Choroid plexus epithelial cell (primary cell): ENCODE results near the gene DPF3.

Source experiments
- DNase-seq: peaks from one replicate; pipeline ENCODE4 v3.0.0-alpha.2; 2010; ENCODE audit warnings: low read depth
- H3K4me3 ChIP-seq: 2 replicates; pipeline ENCODE4 v1.5.1; 2011; ENCODE audit warnings: low read depth, mild to moderate bottlenecking, control low read depth, low read length, moderate library complexity
- CTCF ChIP-seq: conservative IDR thresholded peaks from 2 replicates; pipeline ENCODE4 v1.5.1; 2011; ENCODE audit warnings: low read depth, mild to moderate bottlenecking, control low read depth, inconsistent platforms, low read length, moderate library complexity

The DPF3 gene

DNA sequence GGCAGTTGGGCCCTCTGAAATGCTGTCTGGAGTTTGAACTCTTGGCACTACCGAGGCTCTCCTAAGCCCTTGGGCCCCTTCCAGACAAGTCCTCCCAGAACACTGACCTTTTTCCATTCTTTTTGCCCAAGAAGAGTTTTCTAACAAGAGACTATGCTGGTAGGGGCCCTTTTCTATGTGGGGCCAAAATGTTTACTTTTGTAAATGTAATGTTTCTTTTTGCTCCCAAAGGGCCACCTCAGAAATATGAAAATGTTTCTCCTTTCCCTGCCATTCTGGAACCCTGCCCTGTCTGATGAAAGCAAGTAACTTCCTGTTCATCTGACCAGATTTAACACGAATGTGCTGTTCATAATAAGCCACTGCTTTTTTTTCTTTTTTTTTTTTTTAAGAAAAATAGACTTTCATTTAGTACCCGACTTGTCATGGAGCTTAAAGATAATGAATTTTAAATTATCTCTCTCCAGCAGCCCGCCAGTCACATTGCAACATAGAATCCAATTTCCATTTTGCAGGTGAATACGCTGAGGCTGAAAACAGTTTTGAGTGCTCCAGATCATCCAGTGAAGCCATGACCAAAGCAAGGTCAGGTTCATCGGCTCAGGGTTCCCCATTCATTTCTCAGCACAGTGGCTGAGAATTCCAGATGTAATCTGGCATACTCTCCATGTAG is 169.9 kb downstream of the DPF3 start:
- no peak for TF ChIP-seq CTCF
- peak; percentile 67 for DNase-seq
- no peak overlapping the region for H3K4me3 ChIP-seq

DNA sequence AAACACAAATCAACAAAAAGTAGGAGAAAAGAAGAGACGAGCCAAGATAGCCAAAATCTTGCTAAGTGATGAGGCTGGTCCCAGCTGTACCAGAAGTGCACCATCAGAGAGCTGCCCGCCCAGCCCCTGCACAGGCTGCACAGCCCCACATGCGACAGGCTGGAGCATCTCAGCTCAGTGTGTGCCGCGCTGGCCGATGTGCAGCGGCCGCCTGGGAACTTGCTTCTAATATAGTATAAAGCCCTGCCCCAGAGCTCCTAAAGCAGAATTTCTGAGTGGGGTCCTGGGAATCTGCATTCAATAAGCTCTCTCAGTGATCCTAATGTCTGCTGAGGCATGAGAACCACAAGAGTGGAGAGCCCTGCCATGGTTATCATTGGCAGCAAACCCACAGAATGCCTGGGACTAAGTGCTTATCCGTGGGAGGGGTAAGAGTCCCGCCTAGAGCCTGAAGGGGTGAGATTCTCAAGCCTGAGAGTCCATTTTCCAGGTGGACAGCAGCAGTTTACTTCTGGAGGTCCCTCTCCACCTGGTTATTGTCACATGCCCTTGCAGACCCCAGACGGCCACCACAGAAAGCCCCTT is 171.6 kb downstream of the DPF3 start:
- TF ChIP-seq CTCF = no peak
- DNase-seq = no peak

DNA sequence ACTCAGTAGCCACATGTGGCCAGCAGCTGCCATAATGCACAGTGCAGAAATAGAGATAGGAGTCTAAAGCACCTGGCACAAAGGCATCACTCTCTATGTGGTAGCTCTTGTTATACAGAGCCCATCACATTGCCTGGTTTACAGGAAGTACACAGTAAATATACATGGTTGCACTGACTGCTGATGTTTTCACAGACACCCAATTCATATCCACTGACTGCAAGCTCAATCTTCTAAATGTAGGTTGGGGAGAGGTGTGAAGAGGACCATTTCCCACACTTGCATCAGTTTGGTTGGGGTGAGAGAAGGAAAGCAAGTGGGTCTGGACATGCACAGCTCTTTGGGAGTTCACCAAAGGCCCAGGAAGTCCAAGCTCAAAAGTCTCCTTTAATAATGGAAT is 172.8 kb downstream of the DPF3 start:
- no peak for DNase-seq
- no peak for TF ChIP-seq CTCF
- no peak overlapping the region for H3K4me3 ChIP-seq

More for the DNA sequence above, 171.6 kb downstream of the DPF3 start:
- no peak overlapping the region for H3K4me3 ChIP-seq

DNA sequence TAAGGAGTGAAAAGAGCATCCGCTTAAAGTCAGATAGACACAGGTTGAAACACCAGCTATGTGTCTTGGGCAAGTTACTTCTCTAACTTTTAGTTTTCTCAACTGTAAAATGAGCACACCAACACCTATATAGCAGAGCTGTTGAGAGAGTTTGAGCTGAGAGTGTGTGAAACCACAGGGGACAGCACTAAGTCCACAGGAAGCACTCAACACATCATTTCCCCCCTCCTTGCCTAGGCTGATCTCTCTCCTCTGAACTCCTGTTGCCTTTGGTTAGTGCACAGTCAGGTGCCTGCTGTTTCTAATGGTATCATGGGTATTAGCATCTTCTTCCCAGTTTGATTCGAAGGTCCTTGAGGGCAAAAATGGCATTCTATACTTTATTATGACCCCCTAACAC is 176.7 kb downstream of the DPF3 start:
- no peak for TF ChIP-seq CTCF
- no peak overlapping the region for H3K4me3 ChIP-seq
- no peak for DNase-seq

- no peak overlapping the region for H3K4me3 ChIP-seq
- TF ChIP-seq CTCF = no peak
- no peak for DNase-seq
These were observed 177.4 kb downstream of the DPF3 start for GRCh38 chr14:72716476-72716875.

DNA sequence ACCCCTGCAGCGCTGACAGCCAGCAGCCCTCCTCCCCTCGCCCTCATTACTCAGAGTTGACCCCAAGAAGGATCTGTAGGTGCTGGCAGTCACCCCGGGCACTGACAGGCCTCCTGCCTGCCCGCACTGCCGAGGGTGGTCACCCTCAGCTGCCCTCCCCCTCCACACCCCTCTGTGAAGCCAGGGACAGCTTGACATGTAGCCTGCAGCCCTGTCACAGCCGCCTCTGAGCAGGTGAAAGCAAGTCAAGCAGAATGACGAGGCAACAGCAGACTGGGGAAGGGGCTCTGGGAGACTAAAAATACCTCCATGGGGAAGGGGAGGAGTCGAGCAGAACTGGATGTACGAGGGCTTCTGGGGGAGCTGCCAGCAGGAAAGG is 178.1 kb downstream of the DPF3 start:
- no peak for TF ChIP-seq CTCF
- DNase-seq = no peak
- H3K4me3 ChIP-seq = no peak overlapping the region
